Tracheal epithelial cell (primary cell): ENCODE results near the gene RPS21. TPM values are rescaled to one million over a fixed set of nuclear protein-coding genes. Genes with fewer than 3 reads are reported as not detected.

Experiments
- total RNA-seq: library from RNA; depleted of rRNA; stranded (reverse); fragments of >200 nt; gene quantifications from 2 replicates; pipeline ENCODE4 v1.2.1, GENCODE V29; 2014

Gene RPS21
- 756 and 909 TPM in 2 replicates for total RNA-seq

GRCh38 chr20:62386383-62387218 lies at the start of gene RPS21:
Gene RPS21 (plus strand): TSS chr20:62387103. CDS start chr20:62387339, 236 bp downstream.

GRCh38 chr20:62367136-62367632 lies 19.7 kb upstream of the RPS21 start, which contains the start of gene LAMA5:
Gene LAMA5 (minus strand): TSS chr20:62367312. CDS start chr20:62367245, 67 bp downstream.

GRCh38 chr20:62407221-62407992 lies 20.5 kb downstream of the RPS21 start, which contains the start of gene CABLES2:
Gene CABLES2 (minus strand): TSS chr20:62407285. CDS start chr20:62407276, 9 bp downstream.

GRCh38 chr20:62427172-62428001 lies 40.5 kb downstream of the RPS21 start, which contains the start of gene RBBP8NL:
Gene RBBP8NL (minus strand): TSS chr20:62427539. CDS start chr20:62419647, 7,892 bp downstream.

Other genes with a start within 250 kb of the RPS21 start
- gene PSMA7, start 243.7 kb upstream of the RPS21 start, total RNA-seq, result 366 and 432 TPM in 2 replicates
- gene SS18L1, start 243.3 kb upstream of the RPS21 start, total RNA-seq, result 9.4 and 12.8 TPM in 2 replicates
- gene MTG2, start 204.1 kb upstream of the RPS21 start, total RNA-seq, result 16.8 and 23.4 TPM in 2 replicates
- not detected in 2 replicates for gene HRH3, start 166.8 kb upstream of the RPS21 start, total RNA-seq
- gene OSBPL2, start 148.6 kb upstream of the RPS21 start, total RNA-seq, result 45.6 and 48.4 TPM in 2 replicates
- 152 and 180 TPM in 2 replicates for gene ADRM1, start 84.1 kb upstream of the RPS21 start, total RNA-seq
- gene LAMA5, start 19.8 kb upstream of the RPS21 start, total RNA-seq, result 85.3 and 124 TPM in 2 replicates
- gene CABLES2, start 20.2 kb downstream of the RPS21 start, total RNA-seq, result 0.24 and 0.85 TPM in 2 replicates
- gene RBBP8NL, start 40.4 kb downstream of the RPS21 start, total RNA-seq, result 0.24 and 0.64 TPM in 2 replicates
- not detected in 2 replicates for gene GATA5, start 88.9 kb downstream of the RPS21 start, total RNA-seq